Breast epithelium (tissue), 4 donors: Measurements from ENCODE around the gene CMSS1. TPM values are rescaled to one million over a fixed set of nuclear protein-coding genes. Genes with fewer than 3 reads are reported as not detected.

ENCODE experiments used
- DNase-seq, 2 donors: peaks; one replicate each; pipeline ENCODE4 v3.0.0-alpha.2; 2019; ENCODE audit warnings: low spot score in 2 of 2
- H3K27ac ChIP-seq, 2 donors: fragments of 200-600 bp; sonication (generic) in 1 of 2; one replicate each; pipeline ENCODE4 v1.5.1; 2016 to 2019; ENCODE audit warnings: mild to moderate bottlenecking in 1 of 2
- H3K27me3 ChIP-seq, 2 donors: fragments of 200-600 bp; sonication (generic) in 1 of 2; one replicate each; pipeline versions ENCODE4 v1.5.1 to v1.6.0; 2017 to 2019; ENCODE audit warnings: control low read depth in 1 of 2, mild to moderate bottlenecking in 1 of 2
- H3K36me3 ChIP-seq: fragments of 200-600 bp; one replicate; pipeline ENCODE4 v1.5.1; 2019
- H3K4me1 ChIP-seq, 2 donors: fragments of 200-600 bp; sonication (generic); one replicate each; pipeline ENCODE4 v1.5.1; 2016 to 2019; ENCODE audit warnings: control low read depth in 1 of 2
- H3K4me3 ChIP-seq, 3 donors: fragments of 200-600 bp; sonication (generic); 1 replicate in 2 of 3; 2 replicates in 1 of 3; pipeline ENCODE4 v1.5.1; 2016 to 2019; ENCODE audit warnings: mild to moderate bottlenecking in 3 of 3, moderate library complexity in 2 of 3
- H3K9me3 ChIP-seq, 2 donors: fragments of 200-600 bp; sonication (generic) in 1 of 2; one replicate each; pipeline ENCODE4 v1.5.1; 2016 to 2019; ENCODE audit warnings: control low read depth in 1 of 2
- CTCF ChIP-seq, 3 donors: fragments of 450-650 bp; IDR thresholded peaks; one replicate each; pipeline ENCODE4 v1.5.1; 2016 to 2017; ENCODE audit warnings: antibody characterized with exemption in 3 of 3, mild to moderate bottlenecking in 3 of 3, moderate library complexity in 3 of 3
- POLR2A ChIP-seq: fragments of 450-650 bp; IDR thresholded peaks from one replicate; pipeline ENCODE4 v1.6.1; 2016; ENCODE audit warnings: antibody characterized with exemption, mild to moderate bottlenecking, moderate library complexity
- POLR2AphosphoS5 ChIP-seq, 3 donors: sonication (generic); formaldehyde crosslinking; IDR thresholded peaks; one replicate each; pipeline ENCODE4 v1.6.1; 2017; ENCODE audit warnings: antibody characterized with exemption in 3 of 3
- intact Hi-C: fragments of 100-400 bp; cut with DNase I; formaldehyde crosslinking; loops from one replicate; pipeline ENCODE4 v1.15.1; 2023; ENCODE audit warnings: low total_unique reads
- total RNA-seq, 3 donors: library from RNA; depleted of rRNA; stranded (reverse); fragments of >200 nt; gene quantifications; one replicate each; pipeline ENCODE4 v1.1.0, GENCODE V29; 2016

Gene CMSS1
- total RNA-seq, 3 donors from 2014 or later: 15.5 to 35.4 (median 16.1) TPM

- H3K4me1 ChIP-seq: no peaks in the 10 kb centered on the region
- intact Hi-C loops: no loop called here
- TF ChIP-seq POLR2AphosphoS5 (IDR thresholded peaks at IDR 0.05): no peak
- no peak for TF ChIP-seq POLR2A
- no peak for TF ChIP-seq CTCF (IDR thresholded peaks at IDR 0.05)
- no peaks in the 10 kb centered on the region for H3K27me3 ChIP-seq
- H3K36me3 ChIP-seq: no peaks in the 10 kb centered on the region
- no peak overlapping the region for H3K27ac ChIP-seq
- no peak for DNase-seq
- H3K4me3 ChIP-seq: no peak overlapping the region
- H3K9me3 ChIP-seq: no peaks in the 10 kb centered on the region
Observed at GRCh38 chr3:100075851-100076730, 258.4 kb downstream of the CMSS1 start.

- Histone ChIP-seq H3K27me3 (no peaks in the 10 kb centered on the region), H3K4me1 (no peaks in the 10 kb centered on the region), H3K36me3 (no peaks in the 10 kb centered on the region), H3K4me3 (no peak overlapping the region), H3K9me3 (no peaks in the 10 kb centered on the region), H3K27ac (no peak overlapping the region)
- intact Hi-C loops: no loop called here
- no peak for TF ChIP-seq POLR2AphosphoS5 (IDR thresholded peaks at IDR 0.05)
- TF ChIP-seq CTCF (IDR thresholded peaks at IDR 0.05): no peak
- no peak for TF ChIP-seq POLR2A
- no peak for DNase-seq
Observed at GRCh38 chr3:100076731-100077529, 259.3 kb downstream of the CMSS1 start.

GRCh38 chr3:100079328-100079727 is 261.7 kb downstream of the CMSS1 start:
- H3K4me1 ChIP-seq: no peaks in the 10 kb centered on the region
- H3K27ac ChIP-seq: no peak overlapping the region
- H3K27me3 ChIP-seq: no peaks in the 10 kb centered on the region
- H3K4me3 ChIP-seq: no peak overlapping the region
- TF ChIP-seq POLR2A: no peak
- no peak for TF ChIP-seq CTCF (IDR thresholded peaks at IDR 0.05)
- no peak for TF ChIP-seq POLR2AphosphoS5 (IDR thresholded peaks at IDR 0.05)
- H3K9me3 ChIP-seq: no peaks in the 10 kb centered on the region
- intact Hi-C loops: no loop called here
- DNase-seq: no peak
- H3K36me3 ChIP-seq: no peaks in the 10 kb centered on the region

- H3K27ac ChIP-seq: no peak overlapping the region
Observed at GRCh38 chr3:100080573-100080972, 262.9 kb downstream of the CMSS1 start.

More at GRCh38 chr3:100080573-100080972, 262.9 kb downstream of the CMSS1 start:
- Histone ChIP-seq H3K9me3 (no peaks in the 10 kb centered on the region), H3K36me3 (no peaks in the 10 kb centered on the region), H3K4me1 (no peaks in the 10 kb centered on the region), H3K4me3 (no peak overlapping the region), H3K27me3 (no peaks in the 10 kb centered on the region)
- intact Hi-C loops: no loop called here
- no peak for TF ChIP-seq CTCF (IDR thresholded peaks at IDR 0.05)
- no peak for TF ChIP-seq POLR2A
- no peak for TF ChIP-seq POLR2AphosphoS5 (IDR thresholded peaks at IDR 0.05)
- no peak for DNase-seq
